ENCODE measurements around the gene C1QTNF6.

DNA sequence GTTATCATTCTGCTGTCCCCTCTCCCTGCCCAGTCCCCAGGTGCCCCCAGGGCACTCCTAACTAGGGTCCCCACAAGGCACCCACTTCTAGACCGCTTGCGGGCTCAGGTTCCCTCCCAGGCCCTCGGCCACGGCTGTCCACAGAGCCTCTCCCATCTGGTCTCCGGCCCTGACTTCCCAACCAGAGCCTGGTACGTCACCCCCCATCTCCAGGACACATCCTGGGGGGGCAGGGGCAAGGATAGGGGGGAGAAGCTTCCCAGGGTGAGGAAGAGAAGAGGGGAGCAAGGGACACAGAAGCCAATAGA, 23.8 kb upstream of the C1QTNF6 start:
- TF ChIP-seq, protein P1, sequence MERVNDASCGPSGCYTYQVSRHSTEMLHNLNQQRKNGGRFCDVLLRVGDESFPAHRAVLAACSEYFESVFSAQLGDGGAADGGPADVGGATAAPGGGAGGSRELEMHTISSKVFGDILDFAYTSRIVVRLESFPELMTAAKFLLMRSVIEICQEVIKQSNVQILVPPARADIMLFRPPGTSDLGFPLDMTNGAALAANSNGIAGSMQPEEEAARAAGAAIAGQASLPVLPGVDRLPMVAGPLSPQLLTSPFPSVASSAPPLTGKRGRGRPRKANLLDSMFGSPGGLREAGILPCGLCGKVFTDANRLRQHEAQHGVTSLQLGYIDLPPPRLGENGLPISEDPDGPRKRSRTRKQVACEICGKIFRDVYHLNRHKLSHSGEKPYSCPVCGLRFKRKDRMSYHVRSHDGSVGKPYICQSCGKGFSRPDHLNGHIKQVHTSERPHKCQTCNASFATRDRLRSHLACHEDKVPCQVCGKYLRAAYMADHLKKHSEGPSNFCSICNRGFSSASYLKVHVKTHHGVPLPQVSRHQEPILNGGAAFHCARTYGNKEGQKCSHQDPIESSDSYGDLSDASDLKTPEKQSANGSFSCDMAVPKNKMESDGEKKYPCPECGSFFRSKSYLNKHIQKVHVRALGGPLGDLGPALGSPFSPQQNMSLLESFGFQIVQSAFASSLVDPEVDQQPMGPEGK (CRISPR knock-in tag; IDR thresholded peaks at IDR 0.05; ENCODE audit: borderline replicate concordance): no peak
- TF ChIP-seq ESRRG (CRISPR knock-in tag; IDR thresholded peaks at IDR 0.05) (no peak), CSDC2 (CRISPR knock-in tag; IDR thresholded peaks at IDR 0.05) (no peak), ARNTL (CRISPR knock-in tag; IDR thresholded peaks at IDR 0.05; ENCODE audit: borderline replicate concordance, low read depth) (no peak), ZC3H10 (CRISPR knock-in tag; IDR thresholded peaks at IDR 0.05) (no peak), ZFP3 (CRISPR knock-in tag; IDR thresholded peaks at IDR 0.05) (no peak)
- TF ChIP-seq, protein P2, sequence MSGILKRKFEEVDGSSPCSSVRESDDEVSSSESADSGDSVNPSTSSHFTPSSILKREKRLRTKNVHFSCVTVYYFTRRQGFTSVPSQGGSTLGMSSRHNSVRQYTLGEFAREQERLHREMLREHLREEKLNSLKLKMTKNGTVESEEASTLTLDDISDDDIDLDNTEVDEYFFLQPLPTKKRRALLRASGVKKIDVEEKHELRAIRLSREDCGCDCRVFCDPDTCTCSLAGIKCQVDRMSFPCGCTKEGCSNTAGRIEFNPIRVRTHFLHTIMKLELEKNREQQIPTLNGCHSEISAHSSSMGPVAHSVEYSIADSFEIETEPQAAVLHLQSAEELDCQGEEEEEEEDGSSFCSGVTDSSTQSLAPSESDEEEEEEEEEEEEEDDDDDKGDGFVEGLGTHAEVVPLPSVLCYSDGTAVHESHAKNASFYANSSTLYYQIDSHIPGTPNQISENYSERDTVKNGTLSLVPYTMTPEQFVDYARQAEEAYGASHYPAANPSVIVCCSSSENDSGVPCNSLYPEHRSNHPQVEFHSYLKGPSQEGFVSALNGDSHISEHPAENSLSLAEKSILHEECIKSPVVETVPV (CRISPR knock-in tag; IDR thresholded peaks at IDR 0.05): no peak
- TF ChIP-seq, protein P3, sequence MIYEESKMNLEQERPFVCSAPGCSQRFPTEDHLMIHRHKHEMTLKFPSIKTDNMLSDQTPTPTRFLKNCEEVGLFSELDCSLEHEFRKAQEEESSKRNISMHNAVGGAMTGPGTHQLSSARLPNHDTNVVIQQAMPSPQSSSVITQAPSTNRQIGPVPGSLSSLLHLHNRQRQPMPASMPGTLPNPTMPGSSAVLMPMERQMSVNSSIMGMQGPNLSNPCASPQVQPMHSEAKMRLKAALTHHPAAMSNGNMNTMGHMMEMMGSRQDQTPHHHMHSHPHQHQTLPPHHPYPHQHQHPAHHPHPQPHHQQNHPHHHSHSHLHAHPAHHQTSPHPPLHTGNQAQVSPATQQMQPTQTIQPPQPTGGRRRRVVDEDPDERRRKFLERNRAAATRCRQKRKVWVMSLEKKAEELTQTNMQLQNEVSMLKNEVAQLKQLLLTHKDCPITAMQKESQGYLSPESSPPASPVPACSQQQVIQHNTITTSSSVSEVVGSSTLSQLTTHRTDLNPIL (CRISPR knock-in tag; IDR thresholded peaks at IDR 0.05; ENCODE audit: low read depth): no peak
